T-helper 1 cell treated with Interleukin-12 subunit alpha and Interleukin-12 subunit beta and Interleukin-4 antibody, amounts not matched to agents 30 ng/mL and 1 ng/mL, for 36 hours (primary cell): ENCODE data around the gene LSAMP. TPM values are rescaled to one million over a fixed set of nuclear protein-coding genes. Genes with fewer than 3 reads are reported as not detected.

Experiments
- intact Hi-C: fragments of 100-400 bp; cut with micrococcal nuclease; formaldehyde crosslinking; loops from one replicate; pipeline ENCODE4 v1.15.1; 2024
- total RNA-seq: library from RNA; stranded (reverse); gene quantifications from 2 replicates; pipeline ENCODE4 v1.2.3, GENCODE V29; 2022

The LSAMP gene
- total RNA-seq, 1 donor from 2014 or later = not detected

DNA sequence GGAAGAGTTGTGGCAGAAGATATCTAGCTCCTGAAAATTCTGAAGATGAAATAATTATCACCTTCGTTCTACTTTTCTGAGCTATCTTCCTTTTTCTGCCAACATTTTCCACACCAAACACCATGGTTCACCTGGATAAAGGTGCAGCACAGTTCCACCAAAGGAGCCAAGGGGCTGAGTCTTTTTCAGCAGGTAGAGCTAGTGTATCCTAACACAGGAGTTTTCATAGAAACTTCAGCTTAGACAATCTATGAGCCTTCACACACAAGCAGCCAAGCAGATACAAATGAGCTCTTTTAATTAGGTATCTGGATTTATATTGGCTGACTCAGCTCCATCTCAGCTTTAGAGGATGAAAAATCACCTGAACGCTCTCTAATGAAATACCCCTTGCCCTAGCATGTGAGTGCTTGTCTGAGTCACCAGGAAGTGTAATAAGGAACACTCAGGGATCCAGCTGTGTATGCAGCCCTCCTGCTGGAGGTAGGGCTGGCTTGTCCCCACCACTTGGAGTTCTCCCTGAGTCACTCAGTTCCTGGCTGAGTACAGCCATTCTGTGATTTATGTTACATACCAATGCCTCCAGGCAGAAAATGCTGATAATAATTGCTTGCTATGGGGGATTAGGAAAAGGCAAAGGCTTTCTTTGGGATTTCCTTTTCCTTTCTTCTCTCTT is 385.7 kb downstream of the LSAMP start:
- intact Hi-C loops = no loop called here

DNA sequence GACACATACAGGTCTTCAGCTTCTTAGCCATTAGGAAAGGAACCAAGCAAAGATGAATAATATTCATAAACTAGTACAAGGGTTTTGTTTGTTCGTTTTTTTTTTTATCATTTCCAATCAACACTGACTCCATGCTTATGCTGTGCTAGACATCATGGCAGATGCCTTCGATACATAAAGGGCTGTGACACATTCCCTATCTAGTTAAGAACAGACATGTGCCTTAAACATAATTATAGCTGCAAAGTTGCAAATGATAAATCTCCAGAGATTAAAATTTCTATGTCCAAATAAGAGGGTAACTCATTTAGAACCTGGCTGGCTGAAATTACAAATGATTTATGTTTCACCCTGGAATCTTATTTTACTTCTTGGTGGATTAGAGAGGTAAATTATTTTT is 386.4 kb downstream of the LSAMP start:
- intact Hi-C loops = no loop called here

GRCh38 chr3:116057400-116058006 is 387.8 kb downstream of the LSAMP start:
- intact Hi-C loops = no loop called here

- intact Hi-C loops = no loop called here
Observed at GRCh38 chr3:116056280-116056679, 389.0 kb downstream of the LSAMP start.

- intact Hi-C loops = no loop called here
Observed at GRCh38 chr3:116053017-116053416, 392.3 kb downstream of the LSAMP start.

GRCh38 chr3:116052602-116053001 is 392.7 kb downstream of the LSAMP start:
- intact Hi-C loops = no loop called here

DNA sequence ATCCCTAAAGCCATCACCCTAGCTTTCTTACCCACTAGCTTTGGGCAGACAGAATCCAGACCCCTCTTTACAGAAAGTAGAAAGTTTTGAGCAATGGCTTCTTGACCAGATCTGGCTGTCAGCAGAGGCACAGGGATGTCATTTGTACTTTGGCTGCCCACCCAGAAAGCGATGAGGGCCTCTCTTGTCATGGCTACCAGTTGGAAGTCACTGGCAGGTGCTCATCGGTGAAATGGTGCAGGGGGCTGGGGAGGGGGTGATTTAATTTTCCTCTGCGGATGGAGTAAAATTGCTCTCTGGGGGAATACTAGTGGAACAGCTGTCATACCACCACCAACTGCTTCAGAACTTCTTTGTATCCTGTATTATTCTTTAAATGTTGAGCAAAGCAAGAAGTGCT is 393.7 kb downstream of the LSAMP start:
- intact Hi-C loops = no loop called here

DNA sequence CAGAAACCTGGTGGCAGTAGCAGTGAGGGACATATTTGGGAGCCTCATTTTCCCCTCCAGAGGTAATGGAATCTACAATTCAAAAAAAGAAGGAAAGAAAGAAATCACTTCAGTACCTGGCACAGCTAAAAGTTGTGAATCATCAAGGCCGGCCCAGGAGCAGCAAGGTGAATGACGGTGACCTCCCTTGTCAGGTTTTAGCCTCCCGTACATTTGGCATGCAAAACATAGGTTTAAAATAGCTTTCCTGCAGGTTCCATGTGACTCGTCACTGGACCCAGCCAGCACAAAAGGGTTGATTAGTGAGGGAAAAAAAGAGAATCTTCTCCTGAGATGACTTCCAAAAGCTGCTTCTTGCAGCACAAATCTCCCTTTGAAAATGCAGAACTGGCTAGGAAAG is 394.2 kb downstream of the LSAMP start:
- intact Hi-C loops = no loop called here

GRCh38 chr3:116050311-116050915 is 394.9 kb downstream of the LSAMP start:
- intact Hi-C loops = no loop called here

DNA sequence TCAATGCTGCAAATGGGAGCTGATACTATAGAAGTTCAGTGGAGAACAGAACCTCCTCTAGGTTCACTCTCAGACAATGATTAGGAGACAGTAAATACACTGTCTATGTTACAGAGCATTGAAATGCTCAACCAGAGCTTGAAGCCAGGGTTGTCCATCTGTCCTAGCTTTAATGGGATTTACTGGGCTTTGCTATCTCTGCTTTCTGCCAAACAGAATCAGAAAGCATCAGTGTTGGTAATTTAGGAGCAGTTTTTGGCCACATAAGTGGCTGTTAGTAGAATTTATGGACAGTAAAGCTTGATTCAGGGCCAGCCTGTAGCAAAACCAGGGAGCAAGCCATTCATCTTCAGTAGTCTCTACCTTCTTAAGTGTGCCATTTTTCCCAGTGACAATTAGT is 396.3 kb downstream of the LSAMP start:
- intact Hi-C loops = no loop called here

GRCh38 chr3:116046350-116046749 is 398.9 kb downstream of the LSAMP start:
- intact Hi-C loops = no loop called here

DNA sequence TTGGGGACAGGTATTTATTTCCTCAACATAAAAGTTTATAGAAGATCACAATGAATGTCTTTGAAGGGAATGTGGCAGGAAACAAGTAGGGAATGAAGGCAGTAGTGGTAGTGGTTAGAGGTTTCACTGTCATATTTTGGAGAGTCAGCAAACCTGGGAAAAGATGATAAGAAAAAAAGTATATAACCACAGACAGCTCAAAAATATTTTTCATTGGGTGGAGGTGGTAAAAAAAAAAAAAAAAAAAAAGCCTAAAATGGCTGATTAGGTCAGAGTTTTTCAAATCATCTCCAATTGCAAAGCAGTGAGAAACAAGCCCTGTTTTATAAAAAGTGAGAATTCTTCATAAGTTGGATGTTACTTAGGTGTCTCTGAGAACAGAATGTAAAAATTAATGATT is 400.0 kb downstream of the LSAMP start:
- intact Hi-C loops = no loop called here

- intact Hi-C loops = no loop called here
Observed at GRCh38 chr3:116040152-116040551, 405.1 kb downstream of the LSAMP start.

DNA sequence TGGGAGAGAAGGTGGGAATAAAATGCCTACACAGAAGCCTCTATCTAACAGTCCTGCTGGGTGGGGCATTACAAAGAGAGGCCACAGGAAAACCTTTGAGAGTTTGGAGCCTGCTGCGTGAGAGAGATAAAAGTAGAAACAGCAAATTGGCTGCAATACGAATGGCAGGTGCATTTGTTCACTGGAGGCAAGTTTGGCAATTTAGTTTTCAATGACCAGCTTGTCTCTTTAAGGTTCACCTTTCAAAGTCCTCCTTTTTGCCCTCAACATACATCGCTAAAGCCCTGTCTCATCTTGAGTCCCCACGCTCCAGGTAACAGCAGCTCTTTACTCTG is 405.7 kb downstream of the LSAMP start:
- intact Hi-C loops = no loop called here

DNA sequence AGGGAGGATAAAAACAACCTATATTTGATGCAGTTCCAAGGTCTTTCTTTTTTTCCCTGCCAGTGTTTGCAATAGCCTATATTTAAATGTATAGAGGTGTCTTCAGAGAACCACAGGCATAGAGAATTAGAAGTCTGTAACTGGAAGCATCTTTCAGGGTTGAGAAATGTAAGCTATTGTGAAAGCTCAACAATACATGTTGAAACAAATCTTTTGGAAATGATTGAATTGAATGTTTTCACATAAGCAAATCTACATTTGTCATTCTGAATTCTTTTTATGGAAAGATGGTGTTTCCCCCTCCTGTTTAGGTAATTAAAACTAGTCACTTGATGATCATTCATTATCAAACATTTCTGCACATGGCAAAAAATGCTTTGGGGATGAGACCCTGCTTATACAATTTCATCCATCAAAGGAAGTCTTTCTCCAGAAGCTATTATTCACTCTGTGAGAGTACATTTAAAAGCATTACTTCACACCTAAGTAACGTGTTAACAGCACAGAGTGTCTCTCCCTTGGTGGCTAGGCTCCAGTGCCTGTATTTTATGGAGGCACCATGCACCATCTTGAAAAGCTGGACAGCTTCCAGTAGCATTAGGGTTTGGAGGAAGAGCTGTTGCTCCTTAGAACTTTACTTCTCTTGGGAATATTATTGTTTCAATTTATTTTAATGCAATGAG is 406.2 kb downstream of the LSAMP start:
- intact Hi-C loops = no loop called here

DNA sequence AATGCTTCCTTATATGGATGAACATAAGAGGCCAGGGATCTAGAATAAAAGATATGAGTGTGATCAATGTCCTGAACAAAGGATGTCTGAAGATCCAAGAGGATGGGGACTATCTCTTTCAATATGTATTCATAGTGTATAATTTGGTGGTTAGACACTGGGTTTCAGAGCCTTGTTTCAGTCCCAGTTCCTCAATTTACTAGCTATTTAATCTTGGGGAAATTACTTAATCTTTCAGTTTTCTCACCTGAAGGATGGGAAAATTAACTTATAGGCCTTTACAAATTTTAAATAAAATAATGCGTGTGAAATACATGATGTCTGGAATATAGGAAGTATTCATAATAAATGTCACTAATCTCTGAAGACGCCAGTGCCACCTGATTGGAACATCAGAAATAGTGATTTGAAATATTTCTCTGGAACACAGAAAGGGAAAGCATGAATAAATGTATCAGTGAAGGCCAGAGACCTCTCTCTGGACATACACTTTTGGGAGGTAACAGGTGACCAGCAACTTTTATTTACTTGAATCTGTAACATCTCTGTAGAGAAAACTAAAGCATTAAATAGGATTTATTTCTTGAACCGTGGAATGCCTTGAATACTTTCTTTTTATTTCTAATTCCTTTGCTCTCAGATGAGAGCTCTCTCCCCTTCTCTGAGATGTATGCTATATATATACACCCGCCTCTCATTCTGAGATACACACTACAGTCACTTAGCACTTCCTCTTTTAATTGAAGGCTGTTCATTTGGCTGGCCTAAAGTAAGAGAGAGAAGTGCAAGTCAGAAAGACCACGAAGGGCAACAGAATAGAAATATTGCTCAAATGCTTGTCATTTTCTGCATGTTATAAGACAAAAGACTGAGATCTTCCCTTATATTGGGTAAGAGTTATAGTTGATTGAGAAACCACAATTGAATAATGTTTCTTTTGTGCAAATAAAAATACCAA is 407.1 kb downstream of the LSAMP start:
- intact Hi-C loops = no loop called here

GRCh38 chr3:116035429-116035828 is 409.9 kb downstream of the LSAMP start:
- intact Hi-C loops = no loop called here

- intact Hi-C loops = no loop called here
Observed at GRCh38 chr3:116034794-116035193, 410.5 kb downstream of the LSAMP start.

GRCh38 chr3:116034086-116034485 is 411.2 kb downstream of the LSAMP start:
- intact Hi-C loops = no loop called here

DNA sequence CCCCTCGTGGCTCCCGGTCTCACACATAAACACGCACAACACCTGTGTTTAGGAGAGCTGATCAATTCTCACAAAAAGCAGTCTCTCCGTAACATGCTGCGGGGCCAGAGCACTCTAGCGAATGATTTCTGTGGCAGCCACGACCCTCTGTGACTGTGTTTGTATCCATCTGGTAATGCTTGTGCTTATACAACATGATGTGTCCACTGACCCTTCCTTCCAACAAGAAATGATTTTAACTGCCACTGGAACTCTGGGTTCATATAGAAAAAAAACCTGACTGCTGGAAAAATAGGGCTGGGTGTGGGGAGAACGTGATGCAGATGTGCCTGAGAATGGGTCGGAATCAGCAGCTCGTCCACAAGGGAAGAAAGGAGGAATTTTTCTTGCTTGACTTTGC is 411.8 kb downstream of the LSAMP start:
- intact Hi-C loops = no loop called here

DNA sequence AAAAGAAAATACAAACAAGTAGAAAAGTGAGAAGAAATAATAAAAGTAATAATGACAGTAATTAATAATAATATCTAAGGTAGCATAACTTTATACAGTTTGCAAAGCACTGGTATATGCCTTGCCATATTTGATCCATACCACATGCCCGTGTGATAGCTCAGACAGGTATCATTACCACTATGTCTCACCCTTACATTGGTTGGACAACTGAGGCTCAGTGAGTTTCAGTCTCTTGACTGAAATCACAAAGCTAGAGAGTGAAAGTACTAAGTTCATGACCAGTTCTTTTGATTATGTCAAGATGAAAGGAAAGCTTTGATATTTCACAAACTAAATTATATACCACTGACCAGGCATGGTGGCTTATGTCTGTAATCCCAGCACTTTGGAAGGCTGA is 413.1 kb downstream of the LSAMP start:
- intact Hi-C loops = no loop called here
